Measurements from ENCODE around the gene HIP1. TPM values are rescaled to one million over a fixed set of nuclear protein-coding genes. Genes with fewer than 3 reads are reported as not detected.

The HIP1 gene
- total RNA-seq, 1 donor from 2014 or later, result 51.5 TPM

DNA sequence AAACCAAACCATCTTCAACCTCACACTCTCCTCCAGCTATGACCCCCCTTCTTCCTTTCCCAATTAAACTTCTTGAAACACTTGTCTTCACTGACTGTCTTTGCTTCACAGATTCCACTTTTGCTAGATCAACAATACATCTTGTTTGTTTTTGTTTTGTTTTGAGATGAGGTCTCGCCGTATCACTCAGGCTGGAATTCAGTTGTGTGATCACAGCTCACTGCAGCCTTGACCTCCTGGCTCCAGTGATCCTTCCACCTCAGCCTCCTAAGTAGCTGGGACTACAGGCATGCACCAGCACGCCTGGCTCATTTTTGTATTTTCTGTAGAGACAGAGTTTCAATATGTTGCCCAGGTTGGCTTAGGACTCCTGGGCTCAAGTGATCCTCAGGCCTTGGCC is 59.7 kb downstream of the HIP1 start:
- no peak overlapping the region for H3K27ac ChIP-seq
- H3K27me3 ChIP-seq (ENCODE audit: low read depth), result no peaks in the 10 kb centered on the region
- no peak for TF ChIP-seq CTCF (IDR thresholded peaks at IDR 0.05)
- DNase-seq (no peak), ATAC-seq (no peak)
- intact Hi-C loops (cut with DNase I), result no loop called here
- no peak overlapping the region for H3K4me3 ChIP-seq
- no peaks in the 10 kb centered on the region for H3K4me1 ChIP-seq
- H3K36me3 ChIP-seq, result no peaks in the 10 kb centered on the region
- H3K9me3 ChIP-seq, result peaks cover 8% of the 10 kb centered on the region

GRCh38 chr7:75669579-75669978 is 69.2 kb downstream of the HIP1 start:
- no peaks in the 10 kb centered on the region for H3K27me3 ChIP-seq (ENCODE audit: low read depth)
- intact Hi-C loops (cut with DNase I), result no loop called here
- no peak overlapping the region for H3K4me3 ChIP-seq
- no peaks in the 10 kb centered on the region for H3K36me3 ChIP-seq
- no peak for ATAC-seq
- peaks cover 21% of the 10 kb centered on the region for H3K4me1 ChIP-seq
- TF ChIP-seq CTCF (IDR thresholded peaks at IDR 0.05), result no peak
- no peak for DNase-seq
- no peaks in the 10 kb centered on the region for H3K9me3 ChIP-seq
- H3K27ac ChIP-seq, result no peak overlapping the region

- ATAC-seq (no peak), DNase-seq (no peak)
- H3K27ac ChIP-seq, result no peak overlapping the region
- peaks cover 21% of the 10 kb centered on the region for H3K4me1 ChIP-seq
- no peaks in the 10 kb centered on the region for H3K27me3 ChIP-seq (ENCODE audit: low read depth)
- intact Hi-C loops (cut with DNase I), result no loop called here
- TF ChIP-seq CTCF (IDR thresholded peaks at IDR 0.05), result no peak
- no peaks in the 10 kb centered on the region for H3K9me3 ChIP-seq
- no peaks in the 10 kb centered on the region for H3K36me3 ChIP-seq
- H3K4me3 ChIP-seq, result no peak overlapping the region
Measured at GRCh38 chr7:75667938-75668337, 70.8 kb downstream of the HIP1 start.

- Histone ChIP-seq H3K4me3 (no peak overlapping the region), H3K4me1 (peaks cover 6% of the 10 kb centered on the region), H3K9me3 (no peaks in the 10 kb centered on the region), H3K36me3 (no peaks in the 10 kb centered on the region), H3K27ac (no peak overlapping the region), H3K27me3 (ENCODE audit: low read depth) (no peaks in the 10 kb centered on the region)
- no peak for TF ChIP-seq CTCF (IDR thresholded peaks at IDR 0.05)
- intact Hi-C loops (cut with DNase I), result no loop called here
- DNase-seq (no peak), ATAC-seq (peak in 1 of 2 donors; percentile 27)
Measured at GRCh38 chr7:75663302-75663907, 75.3 kb downstream of the HIP1 start.

- intact Hi-C loops (cut with DNase I), result no loop called here
- Histone ChIP-seq H3K36me3 (no peaks in the 10 kb centered on the region), H3K4me1 (peaks cover 6% of the 10 kb centered on the region), H3K4me3 (no peak overlapping the region), H3K9me3 (no peaks in the 10 kb centered on the region), H3K27ac (no peak overlapping the region), H3K27me3 (ENCODE audit: low read depth) (no peaks in the 10 kb centered on the region)
- ATAC-seq (no peak), DNase-seq (no peak)
- no peak for TF ChIP-seq CTCF (IDR thresholded peaks at IDR 0.05)
Measured at GRCh38 chr7:75662579-75663301, 76.0 kb downstream of the HIP1 start.

Measured in lower lobe of right lung (tissue), 2 donors.